Activated CD8-positive, alpha-beta memory T cell treated with anti-CD3 and anti-CD28 coated beads, Interleukin-2, amount 50 U/mL, for 1 hour (primary cell): Measurements from ENCODE around the gene IBTK.
"Not testable (repeated sequence)": the region's sequence is repeated elsewhere in the genome, so short reads cannot be mapped to it uniquely, and the experiment has no call there.

ENCODE experiments used
- DNase-seq: peaks from one replicate; pipeline ENCODE4 v3.0.0-alpha.2; 2020; ENCODE audit errors: extremely low read depth

The IBTK gene

GRCh38 chr6:82246370-82246769 is 1.2 kb downstream of the IBTK start:
- no peak for DNase-seq

- DNase-seq = no peak
These were observed 2.2 kb downstream of the IBTK start for GRCh38 chr6:82245376-82245775.

GRCh38 chr6:82243884-82244283 is 3.7 kb downstream of the IBTK start:
- no peak for DNase-seq

- no peak for DNase-seq
These were observed 7.4 kb downstream of the IBTK start for GRCh38 chr6:82240186-82240585.

- DNase-seq = no peak
These were observed 7.9 kb downstream of the IBTK start for GRCh38 chr6:82239597-82239996.

- DNase-seq = no peak
These were observed 10.5 kb downstream of the IBTK start for GRCh38 chr6:82237013-82237412.

- no peak for DNase-seq
These were observed 19.8 kb downstream of the IBTK start for GRCh38 chr6:82227770-82228169.

- no peak for DNase-seq
These were observed 27.4 kb downstream of the IBTK start for GRCh38 chr6:82220167-82220566.

- DNase-seq = no peak
These were observed 30.4 kb downstream of the IBTK start for GRCh38 chr6:82217018-82217586.

GRCh38 chr6:82216549-82216948 is 31.0 kb downstream of the IBTK start:
- DNase-seq = no peak

GRCh38 chr6:82211326-82211725 is 36.2 kb downstream of the IBTK start:
- no peak for DNase-seq

GRCh38 chr6:82208913-82209312 is 38.6 kb downstream of the IBTK start:
- DNase-seq = no peak

GRCh38 chr6:82205930-82206392 is 41.6 kb downstream of the IBTK start:
- no peak for DNase-seq

GRCh38 chr6:82204020-82204419 is 43.5 kb downstream of the IBTK start:
- no peak for DNase-seq

- DNase-seq = no peak
These were observed 49.8 kb downstream of the IBTK start for GRCh38 chr6:82197784-82198183.

GRCh38 chr6:82197245-82197644 is 50.3 kb downstream of the IBTK start:
- DNase-seq = not testable (repeated sequence)

GRCh38 chr6:82196161-82196560 is 51.4 kb downstream of the IBTK start:
- DNase-seq = no peak

GRCh38 chr6:82195619-82196018 is 51.9 kb downstream of the IBTK start:
- DNase-seq = no peak

- DNase-seq = no peak
These were observed 61.5 kb downstream of the IBTK start for GRCh38 chr6:82185948-82186535.

GRCh38 chr6:82183642-82184282 is 63.8 kb downstream of the IBTK start:
- no peak for DNase-seq

GRCh38 chr6:82182756-82183155 is 64.8 kb downstream of the IBTK start:
- DNase-seq = no peak

- DNase-seq = no peak
These were observed 68.1 kb downstream of the IBTK start for GRCh38 chr6:82179415-82179814.

- DNase-seq = no peak
These were observed 68.8 kb downstream of the IBTK start for GRCh38 chr6:82178759-82179112.
